ENCODE data around the gene PPIL4.

GRCh38 chr6:149593408-149593807, 47.6 kb upstream of the PPIL4 start:
- TF ChIP-seq EZH2 (IDR thresholded peaks at IDR 0.05; ENCODE audit: borderline replicate concordance, low read depth, low read length, severe bottlenecking), result no peak
- no peak for TF ChIP-seq FOS (IDR thresholded peaks at IDR 0.05; ENCODE audit: borderline replicate concordance, insufficient read depth, low read length)
- TF ChIP-seq CTCF (IDR thresholded peaks at IDR 0.05; ENCODE audit: extremely low read depth in 1 of 2, insufficient read depth in 1 of 2, low read depth in 1 of 2, low read length in 2 of 2), result no peak
- no peak for TF ChIP-seq MYC (IDR thresholded peaks at IDR 0.05; ENCODE audit: low read depth, low read length)
- TF ChIP-seq POLR2A (IDR thresholded peaks at IDR 0.05; ENCODE audit: low read depth, low read length), result no peak
- no peak for TF ChIP-seq MAX (IDR thresholded peaks at IDR 0.05; ENCODE audit: insufficient read depth, insufficient read length)
- TF ChIP-seq POLR2AphosphoS5 (IDR thresholded peaks at IDR 0.05; ENCODE audit: insufficient read depth, low read depth, low read length), result no peak
